WTC11 (cell line): ENCODE measurements around the gene NTN1.

Experiments
- CREB1 ChIP-seq: sonication (generic); formaldehyde crosslinking; IDR thresholded peaks from 2 replicates; pipeline ENCODE4 v1.8.0; 2023; ENCODE audit warnings: mild to moderate bottlenecking, missing genetic modification reagents
- E2F4 ChIP-seq: sonication (generic); formaldehyde crosslinking; IDR thresholded peaks from 2 replicates; pipeline ENCODE4 v1.8.1; 2022; ENCODE audit warnings: low read depth, mild to moderate bottlenecking, moderate library complexity, missing genetic modification reagents, borderline replicate concordance
- GABPB1 ChIP-seq: sonication (generic); formaldehyde crosslinking; IDR thresholded peaks from 2 replicates; pipeline ENCODE4 v1.8.1; 2023; ENCODE audit warnings: mild to moderate bottlenecking, missing genetic modification reagents
- GRHL2 ChIP-seq: fragments of 250-450 bp; sonication (Bioruptor Pico); IDR thresholded peaks from 2 replicates; pipeline ENCODE4 v1.8.0; 2022; ENCODE audit warnings: mild to moderate bottlenecking, moderate library complexity; ENCODE audit not compliant: insufficient replicate concordance, severe bottlenecking
- PRRX2 ChIP-seq: fragments of 250-450 bp; sonication (Bioruptor Pico); IDR thresholded peaks from 2 replicates; pipeline ENCODE4 v1.8.0; 2021; ENCODE audit warnings: mild to moderate bottlenecking
- TF ChIP-seq, protein P1 (sequence below): sonication (generic); formaldehyde crosslinking; IDR thresholded peaks from 2 replicates; pipeline ENCODE4 v1.8.0; 2022; ENCODE audit warnings: mild to moderate bottlenecking, missing genetic modification reagents
- TF ChIP-seq, protein P2 (sequence below): sonication (generic); formaldehyde crosslinking; IDR thresholded peaks from 2 replicates; pipeline ENCODE4 v1.8.0; 2022; ENCODE audit warnings: mild to moderate bottlenecking, missing genetic modification reagents
- TF ChIP-seq, protein P3 (sequence below): fragments of 200-600 bp; IDR thresholded peaks from 2 replicates; pipeline ENCODE4 v1.8.0; 2022; ENCODE audit warnings: antibody characterized with exemption
- TF ChIP-seq, protein P4 (sequence below): sonication (generic); formaldehyde crosslinking; IDR thresholded peaks from 2 replicates; pipeline ENCODE4 v1.8.1; 2023; ENCODE audit warnings: mild to moderate bottlenecking, missing genetic modification reagents
- TF ChIP-seq, protein P5 (sequence below): sonication (generic); formaldehyde crosslinking; IDR thresholded peaks from 2 replicates; pipeline ENCODE4 v1.8.1; 2023; ENCODE audit warnings: mild to moderate bottlenecking, missing genetic modification reagents, moderate library complexity

DNA sequence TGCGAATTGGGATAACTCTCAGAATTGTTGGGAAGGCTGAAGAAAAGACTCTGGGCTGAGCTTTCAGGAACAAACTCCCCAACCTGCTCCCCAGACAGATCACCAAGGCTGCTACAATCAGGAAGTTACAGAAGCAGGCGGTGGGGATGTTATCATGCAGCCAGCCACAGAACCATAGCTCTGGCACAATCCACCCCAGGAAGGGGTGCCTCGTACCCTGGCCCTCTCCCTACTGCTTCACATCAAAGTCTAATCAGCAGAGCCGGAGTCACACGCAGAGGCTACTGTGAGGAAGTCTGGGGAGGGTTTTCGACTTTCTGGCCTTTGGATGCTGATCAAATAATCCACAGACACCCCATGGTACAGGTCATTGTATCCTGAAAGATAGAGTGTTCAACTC is 86.8 kb downstream of the NTN1 start:
- TF ChIP-seq GRHL2 (no peak), PRRX2 (CRISPR knock-in tag) (no peak), GABPB1 (no peak), CREB1 (no peak), E2F4 (CRISPR knock-in tag) (no peak)
- TF ChIP-seq, protein P1, sequence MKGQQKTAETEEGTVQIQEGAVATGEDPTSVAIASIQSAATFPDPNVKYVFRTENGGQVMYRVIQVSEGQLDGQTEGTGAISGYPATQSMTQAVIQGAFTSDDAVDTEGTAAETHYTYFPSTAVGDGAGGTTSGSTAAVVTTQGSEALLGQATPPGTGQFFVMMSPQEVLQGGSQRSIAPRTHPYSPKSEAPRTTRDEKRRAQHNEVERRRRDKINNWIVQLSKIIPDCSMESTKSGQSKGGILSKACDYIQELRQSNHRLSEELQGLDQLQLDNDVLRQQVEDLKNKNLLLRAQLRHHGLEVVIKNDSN (CRISPR knock-in tag): no peak
- TF ChIP-seq, protein P2, sequence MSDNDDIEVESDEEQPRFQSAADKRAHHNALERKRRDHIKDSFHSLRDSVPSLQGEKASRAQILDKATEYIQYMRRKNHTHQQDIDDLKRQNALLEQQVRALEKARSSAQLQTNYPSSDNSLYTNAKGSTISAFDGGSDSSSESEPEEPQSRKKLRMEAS (CRISPR knock-in tag): no peak
- TF ChIP-seq, protein P3, sequence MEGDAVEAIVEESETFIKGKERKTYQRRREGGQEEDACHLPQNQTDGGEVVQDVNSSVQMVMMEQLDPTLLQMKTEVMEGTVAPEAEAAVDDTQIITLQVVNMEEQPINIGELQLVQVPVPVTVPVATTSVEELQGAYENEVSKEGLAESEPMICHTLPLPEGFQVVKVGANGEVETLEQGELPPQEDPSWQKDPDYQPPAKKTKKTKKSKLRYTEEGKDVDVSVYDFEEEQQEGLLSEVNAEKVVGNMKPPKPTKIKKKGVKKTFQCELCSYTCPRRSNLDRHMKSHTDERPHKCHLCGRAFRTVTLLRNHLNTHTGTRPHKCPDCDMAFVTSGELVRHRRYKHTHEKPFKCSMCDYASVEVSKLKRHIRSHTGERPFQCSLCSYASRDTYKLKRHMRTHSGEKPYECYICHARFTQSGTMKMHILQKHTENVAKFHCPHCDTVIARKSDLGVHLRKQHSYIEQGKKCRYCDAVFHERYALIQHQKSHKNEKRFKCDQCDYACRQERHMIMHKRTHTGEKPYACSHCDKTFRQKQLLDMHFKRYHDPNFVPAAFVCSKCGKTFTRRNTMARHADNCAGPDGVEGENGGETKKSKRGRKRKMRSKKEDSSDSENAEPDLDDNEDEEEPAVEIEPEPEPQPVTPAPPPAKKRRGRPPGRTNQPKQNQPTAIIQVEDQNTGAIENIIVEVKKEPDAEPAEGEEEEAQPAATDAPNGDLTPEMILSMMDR: no peak
- TF ChIP-seq, protein P4, sequence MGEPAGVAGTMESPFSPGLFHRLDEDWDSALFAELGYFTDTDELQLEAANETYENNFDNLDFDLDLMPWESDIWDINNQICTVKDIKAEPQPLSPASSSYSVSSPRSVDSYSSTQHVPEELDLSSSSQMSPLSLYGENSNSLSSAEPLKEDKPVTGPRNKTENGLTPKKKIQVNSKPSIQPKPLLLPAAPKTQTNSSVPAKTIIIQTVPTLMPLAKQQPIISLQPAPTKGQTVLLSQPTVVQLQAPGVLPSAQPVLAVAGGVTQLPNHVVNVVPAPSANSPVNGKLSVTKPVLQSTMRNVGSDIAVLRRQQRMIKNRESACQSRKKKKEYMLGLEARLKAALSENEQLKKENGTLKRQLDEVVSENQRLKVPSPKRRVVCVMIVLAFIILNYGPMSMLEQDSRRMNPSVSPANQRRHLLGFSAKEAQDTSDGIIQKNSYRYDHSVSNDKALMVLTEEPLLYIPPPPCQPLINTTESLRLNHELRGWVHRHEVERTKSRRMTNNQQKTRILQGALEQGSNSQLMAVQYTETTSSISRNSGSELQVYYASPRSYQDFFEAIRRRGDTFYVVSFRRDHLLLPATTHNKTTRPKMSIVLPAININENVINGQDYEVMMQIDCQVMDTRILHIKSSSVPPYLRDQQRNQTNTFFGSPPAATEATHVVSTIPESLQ (CRISPR knock-in tag): no peak
- TF ChIP-seq, protein P5, sequence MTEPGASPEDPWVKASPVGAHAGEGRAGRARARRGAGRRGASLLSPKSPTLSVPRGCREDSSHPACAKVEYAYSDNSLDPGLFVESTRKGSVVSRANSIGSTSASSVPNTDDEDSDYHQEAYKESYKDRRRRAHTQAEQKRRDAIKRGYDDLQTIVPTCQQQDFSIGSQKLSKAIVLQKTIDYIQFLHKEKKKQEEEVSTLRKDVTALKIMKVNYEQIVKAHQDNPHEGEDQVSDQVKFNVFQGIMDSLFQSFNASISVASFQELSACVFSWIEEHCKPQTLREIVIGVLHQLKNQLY (CRISPR knock-in tag): no peak
